Measurements from ENCODE around the gene DDX1. TPM values are rescaled to one million over a fixed set of nuclear protein-coding genes. Genes with fewer than 3 reads are reported as not detected.
"Not testable (repeated sequence)": the region's sequence is repeated elsewhere in the genome, so short reads cannot be mapped to it uniquely, and the experiment has no call there.

Gene DDX1
- total RNA-seq, 1 experiment from 2014 or later = 106 TPM

DNA sequence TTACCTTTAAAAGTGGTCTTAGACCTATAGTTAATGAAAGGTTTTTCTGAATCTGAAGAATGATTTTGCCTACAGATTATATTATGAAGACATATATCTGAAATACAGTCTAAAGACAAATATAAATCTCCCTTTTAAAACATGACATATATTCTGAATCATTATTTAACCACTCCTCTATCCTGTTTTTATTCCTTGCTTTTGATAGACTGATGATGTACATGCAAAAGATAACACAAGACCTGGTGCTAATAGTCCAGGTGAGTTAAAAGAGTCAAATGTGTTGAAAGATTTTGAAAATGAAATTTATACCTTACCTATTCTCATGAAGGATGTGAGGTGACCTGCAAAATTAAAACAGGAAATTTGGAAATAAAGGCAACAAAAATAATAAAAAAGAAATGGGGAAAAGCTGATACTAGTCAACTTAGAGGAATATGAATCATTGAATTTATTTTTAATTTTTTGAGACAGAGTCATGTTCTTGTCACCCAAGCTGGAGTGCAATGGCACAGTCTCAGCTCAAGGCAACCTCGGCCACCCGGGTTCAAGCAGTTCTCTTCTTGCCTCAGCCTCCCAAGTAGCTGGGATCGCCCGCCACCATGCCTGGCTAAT lies 29.3 kb downstream of the DDX1 start:
- Mint-ChIP-seq H3K9me3 (ENCODE audit: low read depth, unreplicated experiment) (no peaks in the 10 kb centered on the region), H3K4me1 (ENCODE audit: low read depth, unreplicated experiment) (no peaks in the 10 kb centered on the region), H3K27ac (ENCODE audit: unreplicated experiment) (no peak overlapping the region), H3K4me3 (ENCODE audit: low read depth, unreplicated experiment) (no peak overlapping the region), H3K27me3 (ENCODE audit: unreplicated experiment) (no peaks in the 10 kb centered on the region), H3K36me3 (ENCODE audit: insufficient read depth, unreplicated experiment) (peaks cover 25% of the 10 kb centered on the region)
- TF ChIP-seq, protein P1, sequence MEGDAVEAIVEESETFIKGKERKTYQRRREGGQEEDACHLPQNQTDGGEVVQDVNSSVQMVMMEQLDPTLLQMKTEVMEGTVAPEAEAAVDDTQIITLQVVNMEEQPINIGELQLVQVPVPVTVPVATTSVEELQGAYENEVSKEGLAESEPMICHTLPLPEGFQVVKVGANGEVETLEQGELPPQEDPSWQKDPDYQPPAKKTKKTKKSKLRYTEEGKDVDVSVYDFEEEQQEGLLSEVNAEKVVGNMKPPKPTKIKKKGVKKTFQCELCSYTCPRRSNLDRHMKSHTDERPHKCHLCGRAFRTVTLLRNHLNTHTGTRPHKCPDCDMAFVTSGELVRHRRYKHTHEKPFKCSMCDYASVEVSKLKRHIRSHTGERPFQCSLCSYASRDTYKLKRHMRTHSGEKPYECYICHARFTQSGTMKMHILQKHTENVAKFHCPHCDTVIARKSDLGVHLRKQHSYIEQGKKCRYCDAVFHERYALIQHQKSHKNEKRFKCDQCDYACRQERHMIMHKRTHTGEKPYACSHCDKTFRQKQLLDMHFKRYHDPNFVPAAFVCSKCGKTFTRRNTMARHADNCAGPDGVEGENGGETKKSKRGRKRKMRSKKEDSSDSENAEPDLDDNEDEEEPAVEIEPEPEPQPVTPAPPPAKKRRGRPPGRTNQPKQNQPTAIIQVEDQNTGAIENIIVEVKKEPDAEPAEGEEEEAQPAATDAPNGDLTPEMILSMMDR (IDR thresholded peaks at IDR 0.05; ENCODE audit: unreplicated experiment) = no peak
- intact Hi-C loops (cut with micrococcal nuclease; ENCODE audit: unreplicated experiment) = no loop called here
- DNase-seq = no peak
- CTCF ChIA-PET = no interaction called here
- no TSS peak for BruUV-seq (replicated peaks)

DNA sequence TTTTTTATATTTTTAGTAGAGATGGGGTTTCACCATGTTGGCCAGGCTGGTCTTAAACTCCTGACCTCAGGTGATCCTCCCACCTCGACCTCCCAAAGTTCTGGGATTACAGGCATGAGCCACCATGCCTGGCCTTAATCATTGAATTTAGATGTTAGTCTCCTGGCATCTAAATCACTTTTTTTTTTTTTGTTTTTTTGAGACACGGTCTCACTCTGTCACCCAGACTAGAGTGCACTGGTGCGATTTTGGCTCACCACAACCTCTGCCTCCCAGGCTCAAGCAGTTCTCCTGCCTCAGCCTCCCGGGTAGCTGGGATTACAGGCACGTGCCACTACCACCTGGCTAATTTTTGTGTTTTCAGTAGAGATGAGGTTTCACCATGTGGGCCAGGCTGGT lies 29.8 kb downstream of the DDX1 start:
- H3K36me3 Mint-ChIP-seq (ENCODE audit: insufficient read depth, unreplicated experiment) = peaks cover 20% of the 10 kb centered on the region
- H3K27me3 Mint-ChIP-seq (ENCODE audit: unreplicated experiment); H3K27ac Mint-ChIP-seq (ENCODE audit: unreplicated experiment); DNase-seq; intact Hi-C loops (cut with micrococcal nuclease; ENCODE audit: unreplicated experiment); H3K4me1 Mint-ChIP-seq (ENCODE audit: low read depth, unreplicated experiment); CTCF ChIA-PET; BruUV-seq (replicated peaks); H3K9me3 Mint-ChIP-seq (ENCODE audit: low read depth, unreplicated experiment); H3K4me3 Mint-ChIP-seq (ENCODE audit: low read depth, unreplicated experiment): not testable (repeated sequence)

DNA sequence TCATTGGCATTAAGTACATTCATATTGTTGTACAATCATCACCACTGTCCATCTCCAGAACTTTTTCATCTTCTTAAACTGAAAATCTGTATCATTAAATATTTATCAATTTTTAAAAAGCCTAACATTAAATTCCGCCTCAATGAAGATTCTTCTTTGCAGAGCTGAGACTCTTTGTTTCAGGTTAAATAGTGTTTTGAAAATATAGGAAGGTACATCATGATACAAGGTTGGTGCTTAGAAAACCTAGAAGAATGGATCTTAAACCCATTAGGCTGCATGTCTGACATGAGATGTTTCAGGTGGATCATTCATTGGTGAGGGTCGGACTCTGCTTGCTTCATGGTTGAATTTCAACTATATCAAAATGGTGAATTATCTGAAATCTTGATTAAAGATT lies 30.5 kb downstream of the DDX1 start:
- no peaks in the 10 kb centered on the region for H3K27me3 Mint-ChIP-seq (ENCODE audit: unreplicated experiment)
- TF ChIP-seq, protein P1 (IDR thresholded peaks at IDR 0.05; ENCODE audit: unreplicated experiment) = no peak
- no peak for DNase-seq
- H3K36me3 Mint-ChIP-seq (ENCODE audit: insufficient read depth, unreplicated experiment) = peaks cover 18% of the 10 kb centered on the region
- intact Hi-C loops (cut with micrococcal nuclease; ENCODE audit: unreplicated experiment) = no loop called here
- CTCF ChIA-PET = no interaction called here
- H3K4me3 Mint-ChIP-seq (ENCODE audit: low read depth, unreplicated experiment) = no peak overlapping the region
- H3K4me1 Mint-ChIP-seq (ENCODE audit: low read depth, unreplicated experiment) = no peaks in the 10 kb centered on the region
- BruUV-seq (replicated peaks) = no TSS peak
- H3K27ac Mint-ChIP-seq (ENCODE audit: unreplicated experiment) = no peak overlapping the region
- H3K9me3 Mint-ChIP-seq (ENCODE audit: low read depth, unreplicated experiment) = no peaks in the 10 kb centered on the region

DNA sequence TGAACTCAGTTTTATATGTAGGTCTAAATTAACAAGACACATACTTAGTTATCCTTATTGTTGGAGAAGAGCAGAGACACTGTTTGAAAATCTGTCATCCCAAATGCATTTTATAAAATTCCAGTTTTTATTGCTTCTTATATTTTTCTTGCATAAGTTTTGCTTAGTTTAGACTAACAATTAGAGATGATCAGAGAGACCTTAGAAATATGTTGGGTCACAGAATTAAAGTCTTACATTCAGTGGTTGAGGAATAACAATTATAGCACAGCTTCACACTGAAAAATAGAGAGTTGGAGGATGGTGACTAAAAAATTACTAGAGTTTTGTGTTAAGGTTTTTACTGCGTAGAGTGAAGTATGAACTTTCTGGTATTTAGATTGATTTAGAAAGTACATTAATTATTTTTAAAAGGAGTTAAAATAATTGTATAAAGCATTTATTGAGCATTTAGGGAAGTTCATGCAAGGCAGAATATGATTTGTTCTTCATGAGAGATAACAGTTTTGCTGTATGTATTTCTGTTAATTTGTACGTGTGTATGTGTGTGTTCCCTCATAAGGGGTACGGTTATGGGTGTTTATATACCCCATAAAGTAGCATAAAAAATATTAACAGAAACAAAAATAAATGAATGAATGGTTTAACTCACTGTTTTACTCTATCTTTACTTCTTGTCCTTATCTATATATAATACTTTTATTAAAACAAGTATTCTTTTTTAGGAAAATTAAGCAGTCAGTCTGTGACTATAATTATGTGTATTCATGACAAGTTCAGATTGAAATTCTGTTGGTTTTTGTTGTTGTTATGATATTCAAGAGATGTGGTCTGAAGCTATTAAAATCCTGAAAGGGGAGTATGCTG lies 31.2 kb downstream of the DDX1 start:
- CTCF ChIA-PET = no interaction called here
- no peaks in the 10 kb centered on the region for H3K4me1 Mint-ChIP-seq (ENCODE audit: low read depth, unreplicated experiment)
- intact Hi-C loops (cut with micrococcal nuclease; ENCODE audit: unreplicated experiment) = no loop called here
- H3K27ac Mint-ChIP-seq (ENCODE audit: unreplicated experiment) = no peak overlapping the region
- TF ChIP-seq, protein P1 (IDR thresholded peaks at IDR 0.05; ENCODE audit: unreplicated experiment) = no peak
- H3K4me3 Mint-ChIP-seq (ENCODE audit: low read depth, unreplicated experiment) = no peak overlapping the region
- no peaks in the 10 kb centered on the region for H3K27me3 Mint-ChIP-seq (ENCODE audit: unreplicated experiment)
- DNase-seq = no peak
- BruUV-seq (replicated peaks) = no TSS peak
- no peaks in the 10 kb centered on the region for H3K9me3 Mint-ChIP-seq (ENCODE audit: low read depth, unreplicated experiment)
- H3K36me3 Mint-ChIP-seq (ENCODE audit: insufficient read depth, unreplicated experiment) = peaks cover 18% of the 10 kb centered on the region

DNA sequence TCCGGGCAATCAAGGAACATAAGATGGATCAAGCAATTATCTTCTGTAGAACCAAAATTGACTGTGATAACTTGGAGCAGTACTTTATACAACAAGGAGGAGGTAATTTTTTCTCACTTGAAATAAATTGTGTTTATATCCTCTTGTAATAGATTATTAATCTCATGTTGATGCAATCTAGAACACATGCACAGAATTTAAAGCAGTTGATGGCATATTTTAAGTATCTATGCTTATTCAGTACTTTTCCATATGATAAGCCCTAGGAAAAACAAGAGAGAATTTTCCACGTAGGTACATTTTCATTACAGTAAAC lies 31.8 kb downstream of the DDX1 start:
- H3K9me3 Mint-ChIP-seq (ENCODE audit: low read depth, unreplicated experiment) = no peaks in the 10 kb centered on the region
- TF ChIP-seq, protein P1 (IDR thresholded peaks at IDR 0.05; ENCODE audit: unreplicated experiment) = no peak
- no peaks in the 10 kb centered on the region for H3K27me3 Mint-ChIP-seq (ENCODE audit: unreplicated experiment)
- H3K4me1 Mint-ChIP-seq (ENCODE audit: low read depth, unreplicated experiment) = no peaks in the 10 kb centered on the region
- no peak overlapping the region for H3K27ac Mint-ChIP-seq (ENCODE audit: unreplicated experiment)
- CTCF ChIA-PET = no interaction called here
- no TSS peak for BruUV-seq (replicated peaks)
- H3K4me3 Mint-ChIP-seq (ENCODE audit: low read depth, unreplicated experiment) = no peak overlapping the region
- peaks cover 18% of the 10 kb centered on the region for H3K36me3 Mint-ChIP-seq (ENCODE audit: insufficient read depth, unreplicated experiment)
- intact Hi-C loops (cut with micrococcal nuclease; ENCODE audit: unreplicated experiment) = no loop called here
- DNase-seq = no peak

Measured in Calu3 (cell line).